Neural progenitor cell (in vitro differentiated cells): Measurements from ENCODE around the gene MRPL2. TPM values are rescaled to one million over a fixed set of nuclear protein-coding genes. Genes with fewer than 3 reads are reported as not detected.
"Not testable (repeated sequence)": the region's sequence is repeated elsewhere in the genome, so short reads cannot be mapped to it uniquely, and the experiment has no call there.

Source experiments
- DNase-seq: peaks from one replicate; pipeline ENCODE4 v3.0.0-alpha.2; 2016; ENCODE audit warnings: low spot score
- H2AFZ ChIP-seq: fragments of 200-600 bp; sonication (generic); replicated peaks from 2 replicates; pipeline ENCODE4 v1.6.1; 2016; ENCODE audit warnings: antibody characterized with exemption
- H3F3A ChIP-seq: fragments of 200-600 bp; sonication (generic); 2 replicates; pipeline ENCODE4 v1.6.1; 2016; ENCODE audit warnings: antibody characterized with exemption, low read depth
- H3K27ac ChIP-seq: fragments of 200-600 bp; sonication (generic); 2 replicates; pipeline ENCODE4 v1.5.1; 2016; ENCODE audit warnings: mild to moderate bottlenecking
- H3K27me3 ChIP-seq: fragments of 200-600 bp; sonication (generic); 2 replicates; pipeline ENCODE4 v1.6.1; 2016; ENCODE audit warnings: mild to moderate bottlenecking, moderate library complexity
- H3K36me3 ChIP-seq: fragments of 200-600 bp; sonication (generic); 2 replicates; pipeline ENCODE4 v1.5.1; 2016
- H3K4me1 ChIP-seq: fragments of 200-600 bp; sonication (generic); 2 replicates; pipeline ENCODE4 v1.6.1; 2016; ENCODE audit warnings: mixed run types
- H3K4me2 ChIP-seq: fragments of 200-600 bp; sonication (generic); 2 replicates; pipeline ENCODE4 v1.6.1; 2016
- H3K4me3 ChIP-seq: fragments of 200-600 bp; sonication (generic); 2 replicates; pipeline ENCODE4 v1.5.1; 2016
- H3K79me2 ChIP-seq: fragments of 200-600 bp; sonication (generic); 2 replicates; pipeline ENCODE4 v1.6.1; 2016; ENCODE audit warnings: low read depth
- H3K9ac ChIP-seq: fragments of 200-600 bp; sonication (generic); 2 replicates; pipeline ENCODE4 v1.6.1; 2016
- H3K9me3 ChIP-seq: fragments of 200-600 bp; sonication (generic); 2 replicates; pipeline ENCODE4 v1.5.1; 2016; ENCODE audit warnings: low read depth
- H4K20me1 ChIP-seq: fragments of 200-600 bp; sonication (generic); 2 replicates; pipeline ENCODE4 v1.6.1; 2016; ENCODE audit warnings: low read depth
- H3K27ac Mint-ChIP-seq: 3 replicates; pipeline ENCODE4 v1.8.0; 2021; ENCODE audit warnings: mixed read lengths
- H3K27me3 Mint-ChIP-seq: 2 replicates; pipeline ENCODE4 v1.8.0; 2022; ENCODE audit warnings: low read depth, mild to moderate bottlenecking, inconsistent platforms, moderate library complexity, mixed read lengths; ENCODE audit not compliant: insufficient read depth
- H3K36me3 Mint-ChIP-seq: 3 replicates; pipeline ENCODE4 v1.8.0; 2021; ENCODE audit warnings: mixed read lengths
- H3K4me1 Mint-ChIP-seq: 3 replicates; pipeline ENCODE4 v1.8.0; 2021; ENCODE audit warnings: mixed read lengths
- H3K4me3 Mint-ChIP-seq: 3 replicates; pipeline ENCODE4 v1.8.0; 2021; ENCODE audit warnings: mild to moderate bottlenecking, moderate library complexity, mixed read lengths
- H3K9me3 Mint-ChIP-seq: 3 replicates; pipeline ENCODE4 v1.8.0; 2020; ENCODE audit warnings: mixed read lengths
- CTCF ChIP-seq: fragments of 200-600 bp; sonication (generic); IDR thresholded peaks from 2 replicates; pipeline ENCODE4 v1.5.1; 2017; ENCODE audit warnings: antibody characterized with exemption, mild to moderate bottlenecking
- EZH2 ChIP-seq: fragments of 200-600 bp; sonication (generic); IDR thresholded peaks from 2 replicates; pipeline ENCODE4 v1.6.1; 2017; ENCODE audit warnings: antibody characterized with exemption, mild to moderate bottlenecking, moderate library complexity
- EZH2phosphoT487 ChIP-seq: fragments of 200-600 bp; sonication (generic); IDR thresholded peaks from 2 replicates; pipeline ENCODE4 v1.6.1; 2017; ENCODE audit warnings: antibody characterized with exemption
- total RNA-seq: library from RNA; depleted of rRNA; stranded (reverse); fragments of >200 nt; gene quantifications from 2 replicates; pipeline ENCODE4 v1.2.3, GENCODE V29; 2015; ENCODE audit warnings: low replicate concordance

The MRPL2 gene
- total RNA-seq, 1 donor from 2014 or later, result 20.7 TPM

GRCh38 chr6:43082806-43083655, 23.8 kb upstream of the MRPL2 start:
- Mint-ChIP-seq H3K4me3 (peak overlapping the region; percentile 30), H3K4me1 (peaks cover 19% of the 10 kb centered on the region), H3K9me3 (no peaks in the 10 kb centered on the region), H3K27ac (no peak overlapping the region), H3K27me3 (peaks cover 8% of the 10 kb centered on the region), H3K36me3 (peaks cover 5% of the 10 kb centered on the region)
- peaks cover 7% of the 10 kb centered on the region for H3K4me1 ChIP-seq
- H3K9me3 ChIP-seq, result no peaks in the 10 kb centered on the region
- H3K27ac ChIP-seq, result no peak overlapping the region
- H3K79me2 ChIP-seq, result peaks cover 100% of the 10 kb centered on the region
- H3K36me3 ChIP-seq, result no peaks in the 10 kb centered on the region
- DNase-seq, result no peak
- no peak overlapping the region for H2AFZ ChIP-seq
- TF ChIP-seq EZH2, result no peak
- no peak for TF ChIP-seq EZH2phosphoT487
- no peak for TF ChIP-seq CTCF
- no peaks in the 10 kb centered on the region for H3K27me3 ChIP-seq
- no peaks in the 10 kb centered on the region for H3F3A ChIP-seq
- no peak overlapping the region for H3K4me3 ChIP-seq
- H4K20me1 ChIP-seq, result peaks cover 72% of the 10 kb centered on the region
- H3K4me2 ChIP-seq, result no peak overlapping the region
- H3K9ac ChIP-seq, result no peak overlapping the region

- not testable (repeated sequence) for H3F3A ChIP-seq, H3K9me3 Mint-ChIP-seq, H2AFZ ChIP-seq, H3K4me2 ChIP-seq, H3K36me3 ChIP-seq, H3K9me3 ChIP-seq, H3K27ac ChIP-seq, H3K27ac Mint-ChIP-seq, H3K4me3 ChIP-seq, H3K36me3 Mint-ChIP-seq, DNase-seq, H3K27me3 ChIP-seq, H3K4me3 Mint-ChIP-seq, H3K9ac ChIP-seq, H3K27me3 Mint-ChIP-seq
- Histone ChIP-seq H3K4me1 (peaks cover 16% of the 10 kb centered on the region), H3K79me2 (peaks cover 100% of the 10 kb centered on the region), H4K20me1 (peaks cover 76% of the 10 kb centered on the region)
- H3K4me1 Mint-ChIP-seq, result peaks cover 28% of the 10 kb centered on the region
Measured at GRCh38 chr6:43081922-43082321, 22.7 kb upstream of the MRPL2 start.

GRCh38 chr6:43081043-43081442, 21.8 kb upstream of the MRPL2 start:
- Histone ChIP-seq H3K9ac (no peak overlapping the region), H3K9me3 (no peaks in the 10 kb centered on the region), H3K27me3 (no peaks in the 10 kb centered on the region), H4K20me1 (peaks cover 77% of the 10 kb centered on the region), H3K27ac (no peak overlapping the region), H3K4me2 (no peak overlapping the region), H3K79me2 (peaks cover 98% of the 10 kb centered on the region), H3K4me1 (peaks cover 16% of the 10 kb centered on the region), H3K36me3 (no peaks in the 10 kb centered on the region), H2AFZ (no peak overlapping the region), H3F3A (peaks cover 12% of the 10 kb centered on the region), H3K4me3 (no peak overlapping the region)
- Mint-ChIP-seq H3K9me3 (no peaks in the 10 kb centered on the region), H3K27me3 (peaks cover 7% of the 10 kb centered on the region), H3K27ac (no peak overlapping the region), H3K4me1 (peaks cover 26% of the 10 kb centered on the region), H3K36me3 (peaks cover 5% of the 10 kb centered on the region), H3K4me3 (no peak overlapping the region)
- no peak for DNase-seq
- TF ChIP-seq EZH2phosphoT487, result no peak
- TF ChIP-seq EZH2, result no peak
- no peak for TF ChIP-seq CTCF

- no peaks in the 10 kb centered on the region for H3K27me3 ChIP-seq
- no peaks in the 10 kb centered on the region for H3K9me3 ChIP-seq
- Mint-ChIP-seq H3K27me3 (peaks cover 7% of the 10 kb centered on the region), H3K4me3 (peak overlapping the region; percentile 67), H3K9me3 (no peaks in the 10 kb centered on the region), H3K27ac (no peak overlapping the region), H3K4me1 (peaks cover 39% of the 10 kb centered on the region), H3K36me3 (peaks cover 7% of the 10 kb centered on the region)
- no peaks in the 10 kb centered on the region for H3K36me3 ChIP-seq
- no peak for TF ChIP-seq EZH2phosphoT487
- no peak overlapping the region for H2AFZ ChIP-seq
- H3K4me3 ChIP-seq, result no peak overlapping the region
- peak overlapping the region; percentile 96 for H3K4me2 ChIP-seq
- H3K4me1 ChIP-seq, result peaks cover 28% of the 10 kb centered on the region
- peaks cover 18% of the 10 kb centered on the region for H3F3A ChIP-seq
- H3K27ac ChIP-seq, result no peak overlapping the region
- H4K20me1 ChIP-seq, result peaks cover 68% of the 10 kb centered on the region
- H3K9ac ChIP-seq, result no peak overlapping the region
- DNase-seq, result no peak
- H3K79me2 ChIP-seq, result peaks cover 74% of the 10 kb centered on the region
Measured at GRCh38 chr6:43078691-43079090, 19.5 kb upstream of the MRPL2 start.
